Stimulated activated CD4-positive, alpha-beta T cell treated with anti-CD3 and anti-CD28 coated beads, Interleukin-4, amount 100 ng/mL, for 1 hour (primary cell): ENCODE measurements around the gene BDKRB2.

Experiments
- DNase-seq: peaks from one replicate; pipeline ENCODE4 v3.0.0-alpha.2; 2020

The BDKRB2 gene

DNA sequence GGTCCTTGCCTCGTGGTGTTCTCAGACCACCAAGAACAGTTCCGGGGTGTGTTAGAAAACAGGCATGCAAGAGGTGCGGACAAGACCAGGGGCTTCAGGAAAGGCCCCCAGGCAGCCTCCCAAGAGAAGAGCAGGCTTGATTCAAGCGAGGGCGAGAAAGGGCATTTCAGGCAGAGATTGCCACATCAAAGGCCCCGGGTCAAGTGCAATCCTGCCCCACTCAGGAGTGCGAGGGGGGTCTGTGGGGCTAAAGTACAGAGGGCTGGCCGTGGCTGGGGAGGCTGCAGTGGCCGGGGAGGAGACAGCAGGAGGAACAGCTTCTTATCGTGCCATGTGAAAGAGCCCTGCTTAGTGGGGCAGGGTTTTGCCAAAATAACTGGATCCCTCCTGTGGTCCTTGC lies 2.7 kb upstream of the BDKRB2 start:
- no peak for DNase-seq

DNA sequence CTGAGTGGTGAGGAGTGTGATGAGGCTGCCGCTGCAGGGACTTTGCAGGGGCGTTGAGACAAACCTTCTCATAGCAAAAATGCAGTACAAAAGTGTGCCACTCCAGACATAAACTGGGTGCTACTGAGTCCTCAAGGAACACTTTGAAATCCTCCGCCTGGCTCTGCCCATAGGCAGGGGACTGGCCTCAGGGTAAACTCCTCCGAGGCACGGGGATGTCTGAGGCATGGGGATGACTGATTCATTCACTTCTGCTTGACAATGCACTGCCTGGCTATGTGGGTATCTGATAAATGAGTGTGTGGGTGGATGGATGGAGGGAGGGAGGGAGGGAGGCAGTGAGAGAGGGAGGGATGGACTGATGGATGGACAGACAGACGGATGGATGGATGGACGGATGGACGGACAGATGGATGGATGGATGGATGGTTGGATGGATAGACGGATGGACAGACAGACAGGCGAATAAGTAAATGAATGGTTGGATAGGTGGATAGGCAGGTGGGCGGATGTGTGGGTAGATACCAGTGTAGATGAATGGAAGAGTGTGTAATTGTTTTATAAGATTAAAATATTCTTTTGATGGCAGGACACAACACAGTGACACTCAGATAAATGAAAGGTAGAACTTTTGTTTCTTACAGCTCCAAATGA lies 2.1 kb upstream of the BDKRB2 start:
- DNase-seq = no peak

DNA sequence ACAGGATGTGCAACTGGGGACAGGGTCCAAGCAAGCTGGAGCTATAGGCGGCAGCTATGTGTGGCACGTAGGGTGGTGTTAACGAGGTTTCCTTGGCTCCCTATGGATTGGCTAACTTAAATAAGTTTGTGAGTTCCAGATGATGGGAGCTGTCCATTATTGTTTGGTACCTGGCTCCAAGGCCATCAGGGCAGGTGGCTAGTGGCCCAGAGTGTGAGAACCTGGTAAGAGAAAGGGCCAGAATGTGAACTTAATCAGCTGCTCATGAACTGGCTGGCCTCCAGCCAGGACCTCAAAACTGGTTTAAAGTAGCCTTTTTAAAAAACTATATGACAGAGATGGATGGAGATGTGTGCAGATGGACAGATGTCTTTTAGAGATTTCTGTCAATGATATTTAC lies 1.5 kb upstream of the BDKRB2 start:
- no peak for DNase-seq

DNA sequence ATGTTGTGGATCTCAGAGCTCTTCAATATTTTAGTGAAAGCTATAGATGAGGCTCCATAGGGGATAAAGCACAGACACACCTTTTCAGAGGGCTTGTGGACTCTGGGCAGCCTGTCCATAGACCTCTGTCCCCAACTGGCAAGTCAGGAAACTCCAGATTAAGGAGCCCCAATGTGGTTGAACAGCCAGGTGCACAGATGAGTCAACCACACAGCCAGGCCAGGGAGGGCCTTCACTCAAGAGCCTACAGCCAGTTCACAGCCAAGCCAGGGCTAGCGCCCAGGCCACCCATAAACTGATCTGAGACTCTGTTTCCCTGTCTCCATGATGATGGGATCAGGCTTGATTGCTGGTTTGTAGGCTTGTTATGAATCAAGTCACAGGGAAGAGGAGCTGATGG lies 1.0 kb upstream of the BDKRB2 start:
- DNase-seq = no peak

DNA sequence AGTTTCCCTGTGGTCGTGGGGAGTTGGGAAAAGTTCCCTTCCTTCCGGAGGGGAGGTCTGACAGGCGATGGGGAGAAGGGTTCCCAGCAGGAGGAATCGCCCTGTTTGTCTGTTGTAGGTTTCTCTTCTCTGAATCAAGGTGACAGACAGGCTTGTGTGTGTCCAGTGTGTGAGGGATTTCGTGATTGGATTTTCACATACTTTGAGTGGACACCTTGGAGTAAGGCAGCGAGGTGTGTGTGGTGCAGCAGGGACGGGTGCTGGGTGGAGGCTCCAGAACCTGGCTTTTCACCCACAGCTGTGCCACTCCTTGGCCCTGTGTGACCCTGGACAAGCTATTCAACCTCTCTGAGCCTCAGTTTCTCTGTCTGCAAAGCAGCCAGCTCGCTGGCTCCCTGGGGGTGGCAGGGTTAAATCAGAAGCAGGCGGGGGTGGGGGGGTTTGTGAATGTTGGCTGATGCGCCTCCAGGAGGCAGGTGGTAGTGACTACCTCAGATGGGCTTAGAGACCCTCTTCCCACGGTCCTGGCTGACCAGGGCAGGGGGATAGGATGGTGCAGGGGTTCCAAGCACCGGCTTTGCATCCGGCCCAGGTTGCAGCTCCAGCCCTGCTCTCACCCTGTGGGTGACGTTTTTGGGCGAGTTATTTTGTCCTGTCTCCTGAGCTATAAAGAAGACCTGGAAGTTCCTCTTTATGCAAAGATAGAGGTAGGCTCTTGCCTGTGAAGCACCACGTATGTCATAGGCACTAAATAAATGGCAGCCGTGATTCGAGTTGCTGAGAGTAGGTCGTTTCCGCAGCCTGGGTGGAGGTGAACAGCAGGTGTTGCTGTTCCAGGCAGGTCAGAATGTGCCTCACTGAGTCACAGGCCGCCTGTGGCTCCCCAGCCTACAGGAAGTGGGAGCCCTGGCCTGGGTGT lies 679 bp downstream of the BDKRB2 start:
- no peak for DNase-seq

DNA sequence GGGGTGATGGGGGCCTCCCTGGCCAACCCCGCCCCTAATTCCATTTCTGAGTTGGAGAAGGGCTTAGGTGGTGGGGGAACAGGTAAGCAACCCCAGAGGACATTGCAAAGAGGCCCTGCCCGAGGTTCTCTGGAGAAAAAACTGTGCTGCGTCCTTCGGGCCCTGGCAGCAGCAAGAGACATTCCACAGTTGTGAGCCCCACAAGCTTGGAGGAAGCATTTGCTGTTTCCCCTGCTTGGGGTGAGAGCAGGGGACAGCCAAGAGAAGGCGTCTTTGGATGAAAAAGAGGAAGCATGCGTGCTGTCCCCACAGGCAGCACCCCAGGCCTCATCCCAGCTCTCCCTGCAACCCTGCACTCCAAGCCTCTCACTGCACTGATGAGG lies 1.3 kb downstream of the BDKRB2 start:
- DNase-seq = no peak

DNA sequence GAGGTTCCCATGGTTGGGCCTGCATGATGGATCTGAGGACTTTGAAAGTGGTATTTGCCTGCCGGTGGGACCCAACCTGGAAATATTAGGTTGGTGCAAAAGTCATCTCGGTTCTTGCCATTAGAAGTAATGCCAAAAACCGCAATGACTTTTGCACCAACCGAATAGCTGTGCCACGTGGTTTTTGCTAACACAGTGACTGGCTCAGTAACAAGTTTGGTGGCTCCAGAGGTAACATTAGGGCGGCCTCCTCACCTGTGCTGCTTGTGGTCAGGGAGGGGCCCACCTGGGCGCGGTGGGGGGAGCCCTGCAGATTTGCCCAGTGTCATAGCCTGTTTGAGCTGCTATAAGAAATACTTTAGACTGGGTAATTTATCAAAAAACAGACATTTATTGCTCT lies 1.8 kb downstream of the BDKRB2 start:
- no peak for DNase-seq

DNA sequence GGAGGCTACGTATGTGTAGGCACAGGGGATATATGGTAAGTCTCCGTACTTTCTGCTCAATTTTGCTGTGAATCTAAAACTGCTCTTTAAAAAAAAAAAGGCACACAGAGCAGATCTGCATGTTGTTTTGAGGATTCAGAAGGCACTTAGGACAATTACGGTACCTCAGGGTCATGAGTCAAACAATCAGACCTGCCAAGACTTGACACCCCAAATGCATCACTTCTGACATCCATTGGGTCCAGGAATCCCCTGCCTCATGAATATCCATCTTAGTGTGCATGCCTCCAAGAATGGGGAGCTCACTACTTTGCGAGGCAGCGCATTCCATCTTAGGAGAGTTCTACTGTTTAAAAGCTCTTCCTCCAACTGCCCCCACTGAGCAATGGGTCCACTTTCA lies 3.0 kb downstream of the BDKRB2 start:
- DNase-seq = no peak

DNA sequence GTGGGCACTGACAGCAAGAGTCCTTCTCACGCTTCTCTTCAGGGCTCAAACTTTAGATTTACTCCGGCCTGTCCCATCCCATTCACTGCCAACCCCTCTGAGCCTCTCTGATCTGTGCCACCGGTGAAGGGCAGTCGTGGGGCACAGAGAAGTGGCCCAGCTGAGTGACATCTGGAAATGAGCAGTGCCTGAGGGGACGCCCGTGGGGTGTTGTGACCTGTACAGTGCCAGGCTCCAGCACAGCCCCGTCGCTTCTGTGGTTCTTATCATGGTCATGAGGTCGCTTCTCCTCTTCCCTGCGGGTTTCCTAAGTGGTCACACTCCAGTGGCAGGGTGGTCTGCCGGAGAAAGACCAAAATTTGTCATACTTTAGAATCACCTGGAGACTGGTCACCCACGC lies 4.1 kb downstream of the BDKRB2 start:
- no peak for DNase-seq

DNA sequence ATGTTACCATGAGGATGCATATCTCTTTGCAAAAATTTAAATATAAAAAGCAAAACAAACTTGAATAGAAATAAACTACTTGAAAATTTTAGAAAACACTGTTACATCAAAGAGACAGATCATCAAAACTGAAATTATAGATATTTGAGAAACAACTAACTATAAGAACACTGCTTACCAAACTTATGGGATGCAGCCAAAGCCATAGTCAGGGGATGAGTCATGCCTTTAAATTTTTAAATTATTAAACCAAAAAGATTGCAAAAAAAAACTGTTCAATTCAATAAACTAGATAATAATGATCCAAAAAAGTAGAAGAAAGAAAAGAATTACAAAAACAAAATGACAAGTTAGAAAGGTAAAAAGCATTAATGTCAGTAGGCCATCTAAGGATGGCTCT lies 7.5 kb downstream of the BDKRB2 start:
- no peak for DNase-seq

DNA sequence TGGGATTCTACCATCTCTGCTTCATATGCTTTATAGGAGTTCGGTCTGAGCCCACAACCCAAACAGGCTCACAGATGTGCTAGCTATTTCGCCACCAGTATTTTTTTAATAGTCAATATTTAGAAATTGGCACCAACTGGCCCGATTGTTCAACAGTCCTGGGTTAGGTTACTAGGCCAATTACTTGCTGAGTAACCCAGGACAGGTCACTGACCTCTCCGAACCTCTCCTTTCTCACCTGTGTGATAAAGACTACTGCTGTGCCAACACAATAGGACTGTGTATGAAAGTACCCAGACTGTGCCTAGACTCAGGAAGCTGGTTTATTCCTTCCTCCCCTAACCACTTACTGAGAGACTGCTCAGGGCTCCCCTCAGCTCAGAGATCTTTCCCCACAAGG lies 8.3 kb downstream of the BDKRB2 start:
- no peak for DNase-seq

DNA sequence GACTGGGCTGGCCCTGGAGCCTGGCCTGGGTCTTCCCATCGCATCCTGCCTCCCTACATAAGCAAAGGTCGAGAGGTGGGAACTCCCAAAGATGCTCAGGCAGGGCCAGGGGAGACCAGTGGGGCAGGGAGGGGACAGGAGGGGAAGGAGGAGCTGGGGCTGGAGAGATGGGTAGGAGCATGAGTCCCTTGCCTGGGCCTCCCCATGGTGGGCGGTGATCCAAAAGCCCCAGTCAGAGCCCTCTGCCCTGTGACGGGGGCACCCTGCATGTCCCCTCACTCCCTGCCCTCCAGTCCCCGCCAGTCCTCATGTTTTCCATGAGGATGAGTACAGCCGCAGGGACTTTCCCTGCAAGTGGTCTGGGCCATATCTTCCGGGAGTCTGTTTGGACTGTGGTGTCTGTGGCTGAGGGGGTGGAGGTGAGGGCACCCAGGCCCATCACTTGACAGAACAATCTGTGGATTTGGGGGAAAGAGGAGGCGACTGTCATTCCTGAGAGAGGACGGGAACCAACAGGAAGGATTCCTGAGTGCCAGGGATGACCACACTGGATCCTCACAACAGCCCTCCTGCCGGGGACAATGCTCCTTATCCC lies 9.3 kb downstream of the BDKRB2 start:
- DNase-seq = no peak

DNA sequence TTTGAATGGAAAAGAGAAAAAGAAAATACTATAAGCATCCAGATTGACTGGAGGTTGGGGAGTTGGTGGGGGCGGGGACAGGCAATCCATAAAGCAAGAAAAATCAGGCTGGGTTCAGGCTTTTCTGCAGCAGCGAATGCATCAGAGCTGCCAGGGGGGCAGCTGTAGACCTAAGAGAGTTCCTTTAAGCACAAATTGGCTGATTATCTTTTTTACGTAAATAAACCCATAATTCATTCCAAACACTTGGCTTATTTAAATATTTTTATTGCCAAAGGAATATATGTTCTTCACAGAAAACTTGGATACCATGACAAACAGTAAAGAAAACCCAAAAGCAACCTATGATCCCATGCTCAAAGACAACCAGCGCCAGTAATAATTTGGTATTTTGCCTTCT lies 10.2 kb downstream of the BDKRB2 start:
- no peak for DNase-seq

DNA sequence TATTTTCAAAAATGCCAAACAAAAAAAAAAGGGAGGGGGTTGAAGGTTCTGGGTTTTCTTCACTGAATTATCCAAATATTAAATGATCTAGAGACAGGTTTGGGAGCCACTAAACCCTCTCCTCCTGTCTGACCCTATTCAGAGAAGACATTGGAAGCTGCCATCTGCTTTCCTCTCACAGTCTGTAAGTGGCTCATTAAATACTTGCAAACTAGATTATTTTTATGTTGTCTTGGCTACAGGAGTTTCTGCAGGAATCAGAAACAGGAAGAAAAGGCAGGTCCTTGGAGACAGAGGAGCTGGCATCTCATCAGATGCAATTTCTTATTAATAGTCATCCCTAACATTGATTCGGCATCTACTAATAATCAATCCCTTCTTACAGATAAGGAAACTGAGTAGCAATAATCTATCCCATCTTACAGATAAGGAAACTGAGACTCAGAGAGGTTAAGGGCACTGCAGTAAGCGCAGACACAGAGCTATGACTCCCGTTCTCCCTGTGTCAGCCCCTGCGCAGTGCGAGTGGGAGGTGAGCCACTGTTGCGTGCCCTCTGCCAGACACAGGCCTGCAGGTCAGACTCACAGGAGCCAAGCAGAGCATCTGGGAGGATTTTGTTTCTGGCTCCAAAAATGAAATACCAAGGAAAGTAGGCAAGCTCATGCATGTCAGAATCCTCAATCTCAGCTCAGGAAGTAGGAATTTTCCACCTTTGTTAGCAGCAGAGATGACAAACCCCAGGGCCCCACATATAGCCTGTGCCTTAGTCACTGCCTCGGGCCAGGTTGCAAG lies 11.0 kb downstream of the BDKRB2 start:
- DNase-seq = no peak

DNA sequence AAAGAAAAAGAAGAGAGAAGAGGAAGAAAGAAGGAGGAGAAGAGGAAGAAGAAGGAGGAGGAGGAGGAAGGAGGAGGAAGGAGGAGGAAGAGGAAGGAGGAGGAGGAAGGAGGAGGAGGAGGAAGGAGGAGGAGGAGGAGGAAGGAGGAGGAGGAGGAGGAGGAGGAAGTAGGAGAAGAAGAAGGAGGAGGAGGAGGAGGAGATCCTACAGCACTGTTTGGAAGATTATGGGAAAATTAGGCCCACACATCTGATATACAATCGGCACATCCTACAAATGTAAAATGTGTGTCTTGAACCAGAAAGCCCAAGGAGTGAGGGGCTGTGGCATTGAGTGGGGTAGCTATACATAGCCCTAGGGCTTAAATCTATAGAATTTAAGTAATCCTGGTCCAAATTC lies 12.0 kb downstream of the BDKRB2 start:
- no peak for DNase-seq

DNA sequence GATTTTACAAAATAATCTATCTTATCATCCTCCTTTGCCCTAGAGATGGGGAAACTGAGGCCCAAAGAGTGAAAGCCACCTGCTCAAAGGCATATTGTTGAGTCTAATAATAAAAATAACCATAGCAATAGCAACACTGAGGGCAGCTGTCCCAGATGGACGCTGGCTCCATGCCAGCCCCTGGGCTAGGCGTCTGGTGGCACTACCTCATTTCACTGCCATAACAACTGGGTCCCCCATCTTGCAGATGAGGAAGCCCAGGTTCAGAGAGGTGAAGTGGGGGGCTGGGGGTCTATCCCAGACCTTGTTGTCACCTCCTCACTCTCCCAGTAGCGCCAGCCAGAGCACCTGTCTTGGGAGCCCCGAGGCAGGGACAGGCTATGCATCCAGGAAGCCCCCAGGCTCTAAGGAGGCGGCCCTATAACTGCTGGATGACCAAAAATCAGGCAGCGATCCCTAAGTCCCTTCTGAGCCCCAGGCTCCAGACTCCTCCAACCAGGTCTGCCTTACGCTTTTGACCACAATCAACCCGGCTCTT lies 12.8 kb downstream of the BDKRB2 start:
- DNase-seq = no peak

DNA sequence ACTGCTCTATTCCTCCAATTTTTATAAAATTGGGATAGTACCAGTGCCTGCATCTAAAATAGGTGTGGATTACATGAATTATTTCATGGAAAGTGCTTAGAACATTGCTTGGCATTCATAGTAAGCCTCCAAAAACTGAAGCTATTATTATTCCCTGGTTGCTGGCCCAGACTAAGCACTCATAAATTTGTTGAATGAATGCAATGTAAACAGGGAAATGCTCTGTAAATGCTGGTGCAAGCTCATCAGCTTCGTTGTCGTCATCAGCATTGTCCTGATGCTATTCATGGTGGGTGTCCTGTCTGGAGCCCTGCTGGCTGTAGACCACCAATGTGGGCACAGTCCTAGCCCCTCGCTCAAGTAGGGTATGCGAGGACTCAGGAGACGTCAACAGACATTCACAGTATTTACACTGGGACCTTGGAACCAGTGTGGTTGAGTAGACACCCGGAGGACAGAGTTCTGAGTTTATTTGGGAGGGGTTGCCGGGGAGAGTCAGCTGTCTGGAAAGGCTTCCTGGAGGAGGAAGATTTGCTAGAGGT lies 16.5 kb downstream of the BDKRB2 start:
- no peak for DNase-seq

DNA sequence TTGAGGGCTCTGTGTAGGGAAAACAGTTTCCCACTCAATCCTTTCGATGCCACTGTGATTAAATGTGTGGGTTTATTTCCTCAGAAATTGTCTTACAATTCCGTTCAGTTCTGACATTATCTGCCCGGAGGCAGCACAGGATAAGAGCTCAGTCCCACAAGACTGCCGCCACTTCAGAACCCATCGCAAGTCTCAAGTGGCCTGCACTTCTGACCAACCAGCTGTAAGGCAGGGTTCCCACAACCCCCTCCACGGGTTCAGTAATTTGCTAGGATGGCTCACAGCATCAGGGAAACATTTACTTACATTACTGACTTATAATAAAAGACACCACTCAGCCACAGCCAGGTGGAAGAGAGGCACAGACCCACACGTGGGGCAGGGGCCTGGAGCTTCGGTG lies 17.2 kb downstream of the BDKRB2 start:
- DNase-seq = no peak

DNA sequence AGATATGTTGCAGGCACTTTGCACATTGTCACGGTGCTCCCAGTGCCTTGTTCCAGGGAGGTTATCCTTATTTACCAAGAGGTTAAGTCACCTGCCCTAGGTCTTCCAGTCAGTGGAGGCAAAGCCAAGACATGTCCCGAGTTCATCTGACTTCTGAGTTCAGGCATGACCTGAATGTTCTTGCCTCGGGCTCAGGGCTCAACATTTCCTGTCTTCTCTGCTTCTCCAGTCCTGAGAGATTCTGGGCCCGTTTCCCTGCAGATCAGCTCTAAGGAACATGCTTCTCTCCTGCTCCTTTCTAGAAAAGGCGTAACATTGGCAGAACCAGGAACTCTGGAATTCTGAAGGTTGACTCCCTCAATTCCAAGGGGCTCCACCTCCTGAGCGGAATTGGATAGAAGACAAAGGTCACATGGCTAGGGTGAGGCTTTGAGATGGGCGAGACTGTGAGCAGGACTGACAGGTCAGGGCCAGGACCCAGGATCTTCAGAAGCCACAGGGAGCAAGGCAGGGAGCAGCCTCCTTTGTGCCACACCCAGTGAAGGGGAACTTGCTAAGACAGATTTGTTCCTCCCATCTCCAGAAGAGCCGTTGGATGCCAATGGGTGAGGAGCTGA lies 19.9 kb downstream of the BDKRB2 start:
- DNase-seq = no peak

DNA sequence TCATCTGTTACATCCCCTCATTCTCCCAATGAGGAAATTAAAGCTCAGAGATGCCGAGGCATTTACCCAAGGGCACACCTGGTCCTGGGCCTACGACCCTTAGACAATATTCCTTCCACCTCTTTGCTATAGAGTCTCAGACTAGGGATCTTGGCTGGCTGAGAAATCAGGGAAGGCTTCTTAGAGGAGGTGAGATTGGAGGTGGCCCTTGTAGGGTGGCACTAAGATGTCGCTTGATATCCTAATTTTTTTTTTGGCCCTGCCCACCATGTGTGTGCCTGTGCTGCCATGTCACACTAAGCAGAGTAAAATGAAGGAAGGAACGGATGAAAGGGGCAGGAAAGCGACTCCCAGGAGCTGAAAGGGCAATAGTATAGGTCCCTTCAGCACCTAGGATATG lies 20.6 kb downstream of the BDKRB2 start:
- no peak for DNase-seq

DNA sequence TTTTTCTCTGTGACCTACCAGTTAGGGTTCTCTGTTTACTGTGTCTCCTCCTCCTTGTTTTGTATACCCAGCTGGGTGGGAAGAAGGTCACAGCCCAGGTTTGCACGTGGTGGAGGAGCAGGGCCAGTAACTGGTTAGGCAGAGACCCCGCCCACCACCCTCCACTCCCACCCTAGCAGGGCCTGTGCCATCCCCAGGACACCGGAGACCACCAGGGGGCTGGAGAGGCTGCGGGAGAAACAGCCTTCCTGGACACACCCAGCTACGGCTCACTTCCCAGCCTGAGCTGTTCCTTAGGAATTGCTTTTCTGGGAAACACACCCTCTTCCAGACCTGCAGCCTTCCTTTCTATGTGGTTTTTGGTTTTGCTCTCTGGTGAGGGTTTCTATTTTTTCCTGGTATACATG lies 21.1 kb downstream of the BDKRB2 start:
- DNase-seq = no peak

DNA sequence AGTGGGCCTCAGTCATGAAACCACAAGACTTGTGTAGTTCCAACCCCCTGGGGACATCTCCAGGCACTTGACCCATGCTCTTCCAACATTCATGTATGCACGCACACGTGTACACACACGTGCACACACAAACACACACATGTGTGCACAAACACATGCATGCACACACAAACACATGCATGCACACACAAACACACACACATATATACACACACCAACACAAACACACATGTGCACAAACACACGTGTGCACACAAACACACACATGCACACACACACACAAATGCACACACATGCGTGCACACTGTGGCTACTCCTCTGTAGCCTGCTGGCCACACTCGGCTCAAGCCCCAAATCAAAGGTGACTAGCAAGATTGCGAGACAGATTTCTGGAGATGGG lies 22.8 kb downstream of the BDKRB2 start:
- DNase-seq = no peak
